WTC11 (cell line): ENCODE results near the gene LAMTOR5. TPM values are rescaled to one million over a fixed set of nuclear protein-coding genes. Genes with fewer than 3 reads are reported as not detected.

Experiments used
- ATAC-seq: fragments of 200-7000 bp; cut with Tn5 transposase; 2 replicates; pipeline ENCODE4 v1.10.0; 2021; ENCODE audit warnings: mild to moderate bottlenecking, moderate library complexity
- CTCF ChIA-PET: fragments of 300-600 bp; sonication (Branson Sonifier 250); formaldehyde crosslinking; loops from one replicate; lab custom pipeline; 2021; ENCODE audit warnings: antibody characterized with exemption; lab: Charles Lee
- POLR2A ChIA-PET: fragments of 350-600 bp; sonication (Branson Sonifier 250); formaldehyde crosslinking; loops from one replicate; lab custom pipeline; 2021; ENCODE audit warnings: antibody characterized with exemption; lab: Charles Lee
- DNase-seq: peaks from one replicate; pipeline ENCODE4 v3.0.0; 2021; ENCODE audit warnings: low spot score
- H3K27ac Mint-ChIP-seq: 2 replicates; pipeline ENCODE4 v1.8.0; 2021; ENCODE audit warnings: mixed read lengths
- H3K27me3 Mint-ChIP-seq: 2 replicates; pipeline ENCODE4 v1.8.0; 2021; ENCODE audit warnings: low read depth, mild to moderate bottlenecking, moderate library complexity, mixed read lengths
- H3K36me3 Mint-ChIP-seq: 2 replicates; pipeline ENCODE4 v1.8.0; 2021; ENCODE audit warnings: mixed read lengths
- H3K4me1 Mint-ChIP-seq: 2 replicates; pipeline ENCODE4 v1.8.0; 2022; ENCODE audit warnings: mixed read lengths
- H3K4me3 Mint-ChIP-seq: 2 replicates; pipeline ENCODE4 v1.8.0; 2021; ENCODE audit warnings: mild to moderate bottlenecking, moderate library complexity, mixed read lengths
- H3K9me3 Mint-ChIP-seq: 2 replicates; pipeline ENCODE4 v1.8.0; 2021; ENCODE audit warnings: mixed read lengths
- CREB1 ChIP-seq: sonication (generic); formaldehyde crosslinking; IDR thresholded peaks from 2 replicates; pipeline ENCODE4 v1.8.0; 2023; ENCODE audit warnings: mild to moderate bottlenecking, missing genetic modification reagents
- ETV6 ChIP-seq: sonication (generic); formaldehyde crosslinking; IDR thresholded peaks from 2 replicates; pipeline ENCODE4 v1.8.1; 2022; ENCODE audit warnings: mild to moderate bottlenecking, missing genetic modification reagents
- FOXK1 ChIP-seq: sonication (generic); formaldehyde crosslinking; IDR thresholded peaks from 2 replicates; pipeline ENCODE4 v1.8.0; 2022; ENCODE audit warnings: mild to moderate bottlenecking, moderate library complexity, missing genetic modification reagents
- GTF2I ChIP-seq: fragments of 250-450 bp; sonication (Bioruptor Pico); conservative IDR thresholded peaks from 2 replicates; pipeline ENCODE4 v1.4.0; 2021; ENCODE audit warnings: mild to moderate bottlenecking
- PRRX2 ChIP-seq: fragments of 250-450 bp; sonication (Bioruptor Pico); IDR thresholded peaks from 2 replicates; pipeline ENCODE4 v1.8.0; 2021; ENCODE audit warnings: mild to moderate bottlenecking
- RELA ChIP-seq: sonication (generic); formaldehyde crosslinking; IDR thresholded peaks from 2 replicates; pipeline ENCODE4 v1.8.1; 2022; ENCODE audit warnings: missing genetic modification reagents, mild to moderate bottlenecking, borderline replicate concordance
- SP1 ChIP-seq: sonication (generic); formaldehyde crosslinking; conservative IDR thresholded peaks from 2 replicates; pipeline ENCODE4 v1.8.1; 2022; ENCODE audit warnings: missing genetic modification reagents
- ZNF219 ChIP-seq: sonication (generic); formaldehyde crosslinking; IDR thresholded peaks from 2 replicates; pipeline ENCODE4 v1.8.0; 2023; ENCODE audit warnings: missing genetic modification reagents, mild to moderate bottlenecking, borderline replicate concordance
- ZNF232 ChIP-seq: sonication (generic); formaldehyde crosslinking; IDR thresholded peaks from 2 replicates; pipeline ENCODE4 v1.8.0; 2022; ENCODE audit warnings: mild to moderate bottlenecking, missing genetic modification reagents
- total RNA-seq: library from RNA; stranded (reverse); gene quantifications from 3 replicates; pipeline ENCODE4 v1.2.3, GENCODE V29; 2021
- TF ChIP-seq, protein P1 (sequence below): fragments of 250-450 bp; sonication (Bioruptor Pico); IDR thresholded peaks from 2 replicates; pipeline ENCODE4 v1.9.0; 2021; ENCODE audit warnings: mild to moderate bottlenecking
- TF ChIP-seq, protein P2 (sequence below): sonication (generic); formaldehyde crosslinking; IDR thresholded peaks from 2 replicates; pipeline ENCODE4 v1.8.1; 2022; ENCODE audit warnings: missing genetic modification reagents, borderline replicate concordance
- TF ChIP-seq, protein P3 (sequence below): sonication (generic); formaldehyde crosslinking; IDR thresholded peaks from 2 replicates; pipeline ENCODE4 v1.8.0; 2022; ENCODE audit warnings: mild to moderate bottlenecking, missing genetic modification reagents
- TF ChIP-seq, protein P4 (sequence below): sonication (generic); formaldehyde crosslinking; IDR thresholded peaks from 2 replicates; pipeline ENCODE4 v1.8.0; 2022; ENCODE audit warnings: missing genetic modification reagents
- TF ChIP-seq, protein P5 (sequence below): sonication (generic); formaldehyde crosslinking; IDR thresholded peaks from 2 replicates; pipeline ENCODE4 v1.8.0; 2023; ENCODE audit warnings: mild to moderate bottlenecking, missing genetic modification reagents
- TF ChIP-seq, protein P6 (sequence below): sonication (generic); formaldehyde crosslinking; IDR thresholded peaks from 2 replicates; pipeline ENCODE4 v1.8.0; 2022; ENCODE audit warnings: mild to moderate bottlenecking, missing genetic modification reagents
- TF ChIP-seq, protein P7 (sequence below): sonication (generic); formaldehyde crosslinking; IDR thresholded peaks from 2 replicates; pipeline ENCODE4 v1.8.1; 2022; ENCODE audit warnings: low read depth, mild to moderate bottlenecking, moderate library complexity, missing genetic modification reagents, borderline replicate concordance

The LAMTOR5 gene
- total RNA-seq, 1 experiment from 2014 or later = 76.0 TPM

DNA sequence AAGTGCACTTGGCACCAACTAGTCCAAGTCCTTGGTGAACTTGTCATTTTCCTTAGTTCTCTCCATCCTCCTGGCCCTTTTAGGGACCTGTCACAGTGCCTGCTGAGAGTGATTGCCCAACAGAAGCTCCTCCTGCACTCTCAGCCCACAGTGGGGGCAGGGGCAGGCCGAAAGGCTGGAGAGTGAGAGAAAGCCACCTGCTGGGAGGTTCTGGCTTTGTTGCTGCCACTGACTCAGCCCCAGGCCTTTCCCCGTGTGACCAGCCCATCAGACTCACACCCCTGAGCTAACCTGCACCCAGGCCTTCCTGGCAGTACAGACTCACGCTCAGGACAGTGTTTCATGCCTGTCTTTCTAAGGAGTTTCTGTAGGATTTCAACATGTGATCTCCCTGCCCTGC is 26.3 kb upstream of the LAMTOR5 start (continued):
- TF ChIP-seq, protein P1, sequence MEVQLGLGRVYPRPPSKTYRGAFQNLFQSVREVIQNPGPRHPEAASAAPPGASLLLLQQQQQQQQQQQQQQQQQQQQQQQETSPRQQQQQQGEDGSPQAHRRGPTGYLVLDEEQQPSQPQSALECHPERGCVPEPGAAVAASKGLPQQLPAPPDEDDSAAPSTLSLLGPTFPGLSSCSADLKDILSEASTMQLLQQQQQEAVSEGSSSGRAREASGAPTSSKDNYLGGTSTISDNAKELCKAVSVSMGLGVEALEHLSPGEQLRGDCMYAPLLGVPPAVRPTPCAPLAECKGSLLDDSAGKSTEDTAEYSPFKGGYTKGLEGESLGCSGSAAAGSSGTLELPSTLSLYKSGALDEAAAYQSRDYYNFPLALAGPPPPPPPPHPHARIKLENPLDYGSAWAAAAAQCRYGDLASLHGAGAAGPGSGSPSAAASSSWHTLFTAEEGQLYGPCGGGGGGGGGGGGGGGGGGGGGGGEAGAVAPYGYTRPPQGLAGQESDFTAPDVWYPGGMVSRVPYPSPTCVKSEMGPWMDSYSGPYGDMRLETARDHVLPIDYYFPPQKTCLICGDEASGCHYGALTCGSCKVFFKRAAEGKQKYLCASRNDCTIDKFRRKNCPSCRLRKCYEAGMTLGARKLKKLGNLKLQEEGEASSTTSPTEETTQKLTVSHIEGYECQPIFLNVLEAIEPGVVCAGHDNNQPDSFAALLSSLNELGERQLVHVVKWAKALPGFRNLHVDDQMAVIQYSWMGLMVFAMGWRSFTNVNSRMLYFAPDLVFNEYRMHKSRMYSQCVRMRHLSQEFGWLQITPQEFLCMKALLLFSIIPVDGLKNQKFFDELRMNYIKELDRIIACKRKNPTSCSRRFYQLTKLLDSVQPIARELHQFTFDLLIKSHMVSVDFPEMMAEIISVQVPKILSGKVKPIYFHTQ (CRISPR knock-in tag) = no peak

DNA sequence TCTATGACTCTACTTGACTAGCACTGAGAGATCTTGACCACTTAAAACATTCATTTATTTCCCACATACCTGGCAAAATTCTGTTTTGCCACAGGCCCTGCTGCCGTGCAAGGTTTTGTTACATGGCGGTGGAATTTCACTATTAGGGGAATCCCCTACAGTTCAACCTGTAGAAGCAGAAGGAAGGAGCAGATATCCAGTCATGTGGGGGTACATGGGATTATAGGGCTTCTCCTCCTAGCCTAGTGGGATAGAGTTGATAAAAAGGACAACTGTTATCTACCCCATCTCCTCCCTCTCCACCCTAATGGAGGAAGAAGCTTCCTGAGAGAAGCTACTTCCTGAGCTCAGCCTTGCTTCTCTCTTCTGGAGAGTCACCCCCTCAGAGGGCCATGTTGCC is 25.7 kb upstream of the LAMTOR5 start:
- H3K4me3 Mint-ChIP-seq = no peak overlapping the region
- no peak for DNase-seq
- TF ChIP-seq CREB1 (CRISPR knock-in tag) = no peak
- TF ChIP-seq, protein P2, sequence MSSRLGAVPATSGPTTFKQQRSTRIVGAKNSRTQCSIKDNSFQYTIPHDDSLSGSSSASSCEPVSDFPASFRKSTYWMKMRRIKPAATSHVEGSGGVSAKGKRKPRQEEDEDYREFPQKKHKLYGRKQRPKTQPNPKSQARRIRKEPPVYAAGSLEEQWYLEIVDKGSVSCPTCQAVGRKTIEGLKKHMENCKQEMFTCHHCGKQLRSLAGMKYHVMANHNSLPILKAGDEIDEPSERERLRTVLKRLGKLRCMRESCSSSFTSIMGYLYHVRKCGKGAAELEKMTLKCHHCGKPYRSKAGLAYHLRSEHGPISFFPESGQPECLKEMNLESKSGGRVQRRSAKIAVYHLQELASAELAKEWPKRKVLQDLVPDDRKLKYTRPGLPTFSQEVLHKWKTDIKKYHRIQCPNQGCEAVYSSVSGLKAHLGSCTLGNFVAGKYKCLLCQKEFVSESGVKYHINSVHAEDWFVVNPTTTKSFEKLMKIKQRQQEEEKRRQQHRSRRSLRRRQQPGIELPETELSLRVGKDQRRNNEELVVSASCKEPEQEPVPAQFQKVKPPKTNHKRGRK (CRISPR knock-in tag) = no peak
- no peak for TF ChIP-seq ZNF219
- no peak for TF ChIP-seq GTF2I (CRISPR knock-in tag)
- TF ChIP-seq ETV6 (CRISPR knock-in tag) = no peak
- no peak for TF ChIP-seq ZNF232 (CRISPR knock-in tag)
- TF ChIP-seq, all 79 proteins: peak for 0
- ATAC-seq = no peak
- Mint-ChIP-seq H3K9me3 (no peaks in the 10 kb centered on the region), H3K36me3 (no peaks in the 10 kb centered on the region), H3K27me3 (no peaks in the 10 kb centered on the region), H3K4me1 (peaks cover 21% of the 10 kb centered on the region), H3K27ac (no peak overlapping the region)
- POLR2A ChIA-PET = interaction anchor here (0.9 kb wide), 1 partner anchor 16 kb away, joined by 3 read pairs; no protein-coding TSS in a partner anchor
- CTCF ChIA-PET = interaction anchor here (1.0 to 4.4 kb wide), 11 partner anchors 10 to 317 kb away, joined by 3 to 44 read pairs (median 7); no protein-coding TSS in a partner anchor

DNA sequence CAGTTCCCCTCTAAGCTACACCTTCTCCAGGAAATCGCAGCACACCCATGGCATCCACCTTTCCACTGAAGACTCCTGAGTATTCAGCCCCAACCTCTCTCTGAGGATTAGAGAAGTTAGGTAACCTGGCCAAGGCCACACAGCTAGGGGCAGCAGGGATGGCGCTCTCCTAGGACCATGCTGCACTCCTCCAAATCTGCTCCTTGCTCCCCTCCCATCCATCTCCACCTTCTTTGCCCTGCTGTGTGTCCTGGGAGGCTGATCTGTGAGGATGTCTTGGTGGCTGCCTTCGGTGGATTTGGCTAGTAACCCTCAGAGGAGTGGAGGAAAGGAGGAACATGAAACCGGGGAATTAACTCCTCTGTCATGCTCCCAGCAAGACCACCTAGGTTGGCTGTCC is 23.4 kb upstream of the LAMTOR5 start:
- ChIA-PET CTCF (interaction anchor here (0.9 to 3.6 kb wide), 6 partner anchors 18 to 314 kb away, joined by 3 to 23 read pairs (median 13); no protein-coding TSS in a partner anchor), POLR2A (no interaction called here)
- H3K4me3 Mint-ChIP-seq = no peak overlapping the region
- no peak for TF ChIP-seq SP1
- TF ChIP-seq, protein P3, sequence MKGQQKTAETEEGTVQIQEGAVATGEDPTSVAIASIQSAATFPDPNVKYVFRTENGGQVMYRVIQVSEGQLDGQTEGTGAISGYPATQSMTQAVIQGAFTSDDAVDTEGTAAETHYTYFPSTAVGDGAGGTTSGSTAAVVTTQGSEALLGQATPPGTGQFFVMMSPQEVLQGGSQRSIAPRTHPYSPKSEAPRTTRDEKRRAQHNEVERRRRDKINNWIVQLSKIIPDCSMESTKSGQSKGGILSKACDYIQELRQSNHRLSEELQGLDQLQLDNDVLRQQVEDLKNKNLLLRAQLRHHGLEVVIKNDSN (CRISPR knock-in tag) = no peak
- TF ChIP-seq, protein P4, sequence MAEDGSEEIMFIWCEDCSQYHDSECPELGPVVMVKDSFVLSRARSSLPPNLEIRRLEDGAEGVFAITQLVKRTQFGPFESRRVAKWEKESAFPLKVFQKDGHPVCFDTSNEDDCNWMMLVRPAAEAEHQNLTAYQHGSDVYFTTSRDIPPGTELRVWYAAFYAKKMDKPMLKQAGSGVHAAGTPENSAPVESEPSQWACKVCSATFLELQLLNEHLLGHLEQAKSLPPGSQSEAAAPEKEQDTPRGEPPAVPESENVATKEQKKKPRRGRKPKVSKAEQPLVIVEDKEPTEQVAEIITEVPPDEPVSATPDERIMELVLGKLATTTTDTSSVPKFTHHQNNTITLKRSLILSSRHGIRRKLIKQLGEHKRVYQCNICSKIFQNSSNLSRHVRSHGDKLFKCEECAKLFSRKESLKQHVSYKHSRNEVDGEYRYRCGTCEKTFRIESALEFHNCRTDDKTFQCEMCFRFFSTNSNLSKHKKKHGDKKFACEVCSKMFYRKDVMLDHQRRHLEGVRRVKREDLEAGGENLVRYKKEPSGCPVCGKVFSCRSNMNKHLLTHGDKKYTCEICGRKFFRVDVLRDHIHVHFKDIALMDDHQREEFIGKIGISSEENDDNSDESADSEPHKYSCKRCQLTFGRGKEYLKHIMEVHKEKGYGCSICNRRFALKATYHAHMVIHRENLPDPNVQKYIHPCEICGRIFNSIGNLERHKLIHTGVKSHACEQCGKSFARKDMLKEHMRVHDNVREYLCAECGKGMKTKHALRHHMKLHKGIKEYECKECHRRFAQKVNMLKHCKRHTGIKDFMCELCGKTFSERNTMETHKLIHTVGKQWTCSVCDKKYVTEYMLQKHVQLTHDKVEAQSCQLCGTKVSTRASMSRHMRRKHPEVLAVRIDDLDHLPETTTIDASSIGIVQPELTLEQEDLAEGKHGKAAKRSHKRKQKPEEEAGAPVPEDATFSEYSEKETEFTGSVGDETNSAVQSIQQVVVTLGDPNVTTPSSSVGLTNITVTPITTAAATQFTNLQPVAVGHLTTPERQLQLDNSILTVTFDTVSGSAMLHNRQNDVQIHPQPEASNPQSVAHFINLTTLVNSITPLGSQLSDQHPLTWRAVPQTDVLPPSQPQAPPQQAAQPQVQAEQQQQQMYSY (CRISPR knock-in tag) = no peak
- TF ChIP-seq RELA = no peak
- no peaks in the 10 kb centered on the region for H3K36me3 Mint-ChIP-seq
- no peak overlapping the region for H3K27ac Mint-ChIP-seq
- ATAC-seq = no peak
- H3K9me3 Mint-ChIP-seq = no peaks in the 10 kb centered on the region
- H3K4me1 Mint-ChIP-seq = peaks cover 19% of the 10 kb centered on the region
- H3K27me3 Mint-ChIP-seq = no peaks in the 10 kb centered on the region
- no peak for DNase-seq

DNA sequence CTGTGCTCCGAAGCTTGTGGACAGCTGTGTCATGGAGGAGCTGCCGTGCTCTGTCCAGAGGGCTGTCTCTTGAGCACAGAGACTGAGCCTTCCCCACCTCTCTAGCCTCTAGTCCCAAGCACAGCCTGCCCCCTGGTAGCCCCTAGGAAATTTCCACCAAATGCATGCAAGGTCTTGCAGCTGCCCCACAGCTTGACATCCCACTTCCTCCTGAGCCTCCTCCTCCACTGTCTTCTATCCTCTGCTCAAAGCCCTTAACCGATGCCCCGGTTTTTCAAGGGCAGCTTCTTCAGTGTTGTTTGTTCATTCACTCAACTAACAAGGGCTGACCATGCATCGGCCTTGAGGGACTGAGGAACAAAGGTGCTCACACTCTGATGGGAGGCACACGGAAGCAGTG is 22.9 kb upstream of the LAMTOR5 start:
- POLR2A ChIA-PET = interaction anchor here (1.1 kb wide), 1 partner anchor 10 kb away, joined by 3 read pairs; no protein-coding TSS in a partner anchor
- TF ChIP-seq, protein P5, sequence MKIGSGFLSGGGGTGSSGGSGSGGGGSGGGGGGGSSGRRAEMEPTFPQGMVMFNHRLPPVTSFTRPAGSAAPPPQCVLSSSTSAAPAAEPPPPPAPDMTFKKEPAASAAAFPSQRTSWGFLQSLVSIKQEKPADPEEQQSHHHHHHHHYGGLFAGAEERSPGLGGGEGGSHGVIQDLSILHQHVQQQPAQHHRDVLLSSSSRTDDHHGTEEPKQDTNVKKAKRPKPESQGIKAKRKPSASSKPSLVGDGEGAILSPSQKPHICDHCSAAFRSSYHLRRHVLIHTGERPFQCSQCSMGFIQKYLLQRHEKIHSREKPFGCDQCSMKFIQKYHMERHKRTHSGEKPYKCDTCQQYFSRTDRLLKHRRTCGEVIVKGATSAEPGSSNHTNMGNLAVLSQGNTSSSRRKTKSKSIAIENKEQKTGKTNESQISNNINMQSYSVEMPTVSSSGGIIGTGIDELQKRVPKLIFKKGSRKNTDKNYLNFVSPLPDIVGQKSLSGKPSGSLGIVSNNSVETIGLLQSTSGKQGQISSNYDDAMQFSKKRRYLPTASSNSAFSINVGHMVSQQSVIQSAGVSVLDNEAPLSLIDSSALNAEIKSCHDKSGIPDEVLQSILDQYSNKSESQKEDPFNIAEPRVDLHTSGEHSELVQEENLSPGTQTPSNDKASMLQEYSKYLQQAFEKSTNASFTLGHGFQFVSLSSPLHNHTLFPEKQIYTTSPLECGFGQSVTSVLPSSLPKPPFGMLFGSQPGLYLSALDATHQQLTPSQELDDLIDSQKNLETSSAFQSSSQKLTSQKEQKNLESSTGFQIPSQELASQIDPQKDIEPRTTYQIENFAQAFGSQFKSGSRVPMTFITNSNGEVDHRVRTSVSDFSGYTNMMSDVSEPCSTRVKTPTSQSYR (CRISPR knock-in tag) = no peak
- TF ChIP-seq, protein P6, sequence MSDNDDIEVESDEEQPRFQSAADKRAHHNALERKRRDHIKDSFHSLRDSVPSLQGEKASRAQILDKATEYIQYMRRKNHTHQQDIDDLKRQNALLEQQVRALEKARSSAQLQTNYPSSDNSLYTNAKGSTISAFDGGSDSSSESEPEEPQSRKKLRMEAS = no peak
- TF ChIP-seq FOXK1 (no peak), PRRX2 (CRISPR knock-in tag) (no peak)
- TF ChIP-seq, protein P7, sequence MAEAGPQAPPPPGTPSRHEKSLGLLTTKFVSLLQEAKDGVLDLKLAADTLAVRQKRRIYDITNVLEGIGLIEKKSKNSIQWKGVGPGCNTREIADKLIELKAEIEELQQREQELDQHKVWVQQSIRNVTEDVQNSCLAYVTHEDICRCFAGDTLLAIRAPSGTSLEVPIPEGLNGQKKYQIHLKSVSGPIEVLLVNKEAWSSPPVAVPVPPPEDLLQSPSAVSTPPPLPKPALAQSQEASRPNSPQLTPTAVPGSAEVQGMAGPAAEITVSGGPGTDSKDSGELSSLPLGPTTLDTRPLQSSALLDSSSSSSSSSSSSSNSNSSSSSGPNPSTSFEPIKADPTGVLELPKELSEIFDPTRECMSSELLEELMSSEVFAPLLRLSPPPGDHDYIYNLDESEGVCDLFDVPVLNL (CRISPR knock-in tag) = no peak

More for the DNA sequence above, 22.9 kb upstream of the LAMTOR5 start:
- Mint-ChIP-seq H3K27me3 (no peaks in the 10 kb centered on the region), H3K9me3 (no peaks in the 10 kb centered on the region), H3K36me3 (no peaks in the 10 kb centered on the region), H3K4me1 (peaks cover 19% of the 10 kb centered on the region), H3K4me3 (no peak overlapping the region), H3K27ac (no peak overlapping the region)
- no peak for ATAC-seq
- no peak for DNase-seq
- CTCF ChIA-PET = interaction anchor here (0.8 to 3.6 kb wide), 10 partner anchors 14 to 314 kb away, joined by 3 to 23 read pairs (median 6); no protein-coding TSS in a partner anchor
